Measurements from ENCODE around the gene C2CD4C. TPM values are rescaled to one million over a fixed set of nuclear protein-coding genes. Genes with fewer than 3 reads are reported as not detected.

The C2CD4C gene
- total and polyA plus RNA-seq, 10 of the 15 experiments (the other 5 are each of a cell fraction or from before 2014, with no cell fraction given), result not detected

DNA sequence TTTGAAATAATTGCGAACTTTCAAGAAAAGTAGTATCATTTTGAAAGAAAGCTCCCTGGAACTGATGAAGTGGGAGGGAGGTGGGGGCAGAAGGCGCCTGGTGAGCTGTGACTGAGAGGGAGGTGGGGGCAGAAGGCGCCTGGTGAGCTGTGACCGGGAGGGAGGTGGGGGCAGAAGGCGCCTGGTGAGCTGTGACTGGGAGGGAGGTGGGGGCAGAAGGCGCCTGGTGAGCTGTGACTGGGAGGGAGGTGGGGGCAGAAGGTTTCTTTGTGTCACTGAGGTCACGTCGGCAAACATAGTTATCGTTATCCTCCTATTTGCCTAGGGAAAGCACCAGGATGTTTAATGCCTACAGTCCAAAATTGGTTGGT lies 24.2 kb downstream of the C2CD4C start:
- in situ Hi-C loops (cut with MboI) (no loop called here), intact Hi-C loops (cut with micrococcal nuclease; ENCODE audit: unreplicated experiment) (no loop called here)
- no peak overlapping the region for H3K9ac ChIP-seq (ENCODE audit: control insufficient read depth, insufficient read depth, low read length)
- H3K36me3 ChIP-seq (ENCODE audit: control insufficient read depth in 2 of 2, insufficient read depth in 2 of 2, low read length in 1 of 2), result no peaks in the 10 kb centered on the region
- RAD21 ChIA-PET (ENCODE audit: unreplicated experiment), result interaction anchor here (1.4 kb wide), 1 partner anchor 126 kb away, joined by 3 read pairs; no protein-coding TSS in a partner anchor
- peaks cover 20% of the 10 kb centered on the region for H3K4me1 ChIP-seq (ENCODE audit: control insufficient read depth, insufficient read depth, low read length)
- POLR2A ChIA-PET, result no interaction called here
- CTCF ChIA-PET, result interaction anchor here (1.3 to 1.4 kb wide), 2 partner anchors 122 to 126 kb away, joined by 4 to 6 read pairs; no protein-coding TSS in a partner anchor
- H4K20me1 ChIP-seq (ENCODE audit: control insufficient read depth, insufficient read depth), result no peaks in the 10 kb centered on the region
- SMC1A ChIA-PET (ENCODE audit: uncharacterized antibody, unreplicated experiment), result interaction anchor here (0.6 kb wide), 1 partner anchor 1276 kb away, joined by 3 read pairs; no protein-coding TSS in a partner anchor
- FAIRE-seq (no peak), ATAC-seq (peak; percentile 56), DNase-seq (ENCODE audit: low read depth, low spot score) (no peak)
- no peak for TF ChIP-seq PAX5 (IDR thresholded peaks at IDR 0.05; ENCODE audit: borderline replicate concordance, low read depth, low read length)
- TF ChIP-seq EGR1 (IDR thresholded peaks at IDR 0.05; ENCODE audit: borderline replicate concordance in 1 of 2, low read depth in 2 of 2, low read length in 2 of 2), result peak in 1 of 2 experiments; percentile 39; a peak in 1 of 3 replicates
- H3K79me2 ChIP-seq (ENCODE audit: control insufficient read depth, insufficient read depth, low read length), result no peaks in the 10 kb centered on the region
- no peaks in the 10 kb centered on the region for H3K27me3 ChIP-seq (replicated peaks in 1 of 2; ENCODE audit: control insufficient read depth in 2 of 2, insufficient read depth in 2 of 2, low read length in 1 of 2)
- H2AFZ ChIP-seq (ENCODE audit: control insufficient read depth, low read depth, low read length), result no peak overlapping the region; the same call in 1 of the 2 replicates
- H3K27ac ChIP-seq (ENCODE audit: control insufficient read depth, insufficient read depth), result no peak overlapping the region
- no TSS peak for BruUV-seq (replicated peaks)
- no peak overlapping the region for H3K4me3 ChIP-seq
- H3K4me2 ChIP-seq (ENCODE audit: control insufficient read depth, insufficient read depth), result no peak overlapping the region; the same call in 1 of the 2 replicates
- no peaks in the 10 kb centered on the region; the same call in 2 of the 3 replicates for H3K9me3 ChIP-seq (replicated peaks; ENCODE audit: control insufficient read depth, insufficient read depth, low read length)
- WGBS (ENCODE audit: insufficient coverage, insufficient replicate concordance, low lambda C conversion rate, missing lambda C conversion rate), result 7% methylated on average over 5 of the region's 9 CpGs

- in situ Hi-C loops (cut with MboI) (no loop called here), intact Hi-C loops (cut with micrococcal nuclease; ENCODE audit: unreplicated experiment) (no loop called here)
- no peaks in the 10 kb centered on the region for H3K27me3 ChIP-seq (replicated peaks in 1 of 2; ENCODE audit: control insufficient read depth in 2 of 2, insufficient read depth in 2 of 2, low read length in 1 of 2)
- ATAC-seq (peak; percentile 76), FAIRE-seq (no peak), DNase-seq (ENCODE audit: low read depth, low spot score) (peak; percentile 27)
- H2AFZ ChIP-seq (ENCODE audit: control insufficient read depth, low read depth, low read length), result peak overlapping the region; percentile 65
- BruUV-seq (replicated peaks), result no TSS peak
- no peak overlapping the region for H3K9ac ChIP-seq (ENCODE audit: control insufficient read depth, insufficient read depth, low read length)
- no peak overlapping the region for H3K4me3 ChIP-seq
- H3K36me3 ChIP-seq (ENCODE audit: control insufficient read depth in 2 of 2, insufficient read depth in 2 of 2, low read length in 1 of 2), result no peaks in the 10 kb centered on the region
- SMC1A ChIA-PET (ENCODE audit: uncharacterized antibody, unreplicated experiment), result interaction anchor here (0.6 kb wide), 1 partner anchor 1276 kb away, joined by 3 read pairs; no protein-coding TSS in a partner anchor
- CTCF ChIA-PET, result interaction anchor here (1.3 to 1.4 kb wide), 2 partner anchors 122 to 127 kb away, joined by 4 to 6 read pairs; no protein-coding TSS in a partner anchor
- POLR2A ChIA-PET, result no interaction called here
- H3K4me1 ChIP-seq (ENCODE audit: control insufficient read depth, insufficient read depth, low read length), result peaks cover 20% of the 10 kb centered on the region
- H3K27ac ChIP-seq (ENCODE audit: control insufficient read depth, insufficient read depth), result no peak overlapping the region
- H3K79me2 ChIP-seq (ENCODE audit: control insufficient read depth, insufficient read depth, low read length), result no peaks in the 10 kb centered on the region
- RAD21 ChIA-PET (ENCODE audit: unreplicated experiment), result interaction anchor here (0.8 to 1.4 kb wide), 2 partner anchors 122 to 127 kb away, joined by 3 to 4 read pairs; no protein-coding TSS in a partner anchor
- H3K4me2 ChIP-seq (ENCODE audit: control insufficient read depth, insufficient read depth), result peak overlapping the region; percentile 60
- no peaks in the 10 kb centered on the region; the same call in 2 of the 3 replicates for H3K9me3 ChIP-seq (replicated peaks; ENCODE audit: control insufficient read depth, insufficient read depth, low read length)
- H4K20me1 ChIP-seq (ENCODE audit: control insufficient read depth, insufficient read depth), result no peaks in the 10 kb centered on the region
- 31% methylated on average over 35 of the region's 44 CpGs for WGBS (ENCODE audit: insufficient coverage, insufficient replicate concordance, low lambda C conversion rate, missing lambda C conversion rate)
- TF ChIP-seq ZZZ3 (IDR thresholded peaks at IDR 0.05; ENCODE audit: control insufficient read depth, insufficient read length, low read depth) (no peak), RAD51 (IDR thresholded peaks at IDR 0.05) (no peak), HSF1 (IDR thresholded peaks at IDR 0.05; ENCODE audit: low read depth, low read length) (no peak), EGR1 (IDR thresholded peaks at IDR 0.05; ENCODE audit: borderline replicate concordance in 1 of 2, low read depth in 2 of 2, low read length in 2 of 2) (0 out of 3 replicates have a peak, but pooled peaks of 1 of the 2 experiments have one; percentile 1), RAD21 (IDR thresholded peaks at IDR 0.05; ENCODE audit: insufficient read depth, low read depth, low read length) (peak; percentile 39; the same call in 1 of the 2 replicates), ZNF24 (IDR thresholded peaks at IDR 0.05) (no peak), EED (IDR thresholded peaks at IDR 0.05; ENCODE audit: low read depth) (0 out of 2 replicates have a peak, but pooled peaks have one; percentile 9), HDAC2 (IDR thresholded peaks at IDR 0.05) (no peak), ZNF217 (IDR thresholded peaks at IDR 0.05) (no peak)
- TF ChIP-seq, protein P1, sequence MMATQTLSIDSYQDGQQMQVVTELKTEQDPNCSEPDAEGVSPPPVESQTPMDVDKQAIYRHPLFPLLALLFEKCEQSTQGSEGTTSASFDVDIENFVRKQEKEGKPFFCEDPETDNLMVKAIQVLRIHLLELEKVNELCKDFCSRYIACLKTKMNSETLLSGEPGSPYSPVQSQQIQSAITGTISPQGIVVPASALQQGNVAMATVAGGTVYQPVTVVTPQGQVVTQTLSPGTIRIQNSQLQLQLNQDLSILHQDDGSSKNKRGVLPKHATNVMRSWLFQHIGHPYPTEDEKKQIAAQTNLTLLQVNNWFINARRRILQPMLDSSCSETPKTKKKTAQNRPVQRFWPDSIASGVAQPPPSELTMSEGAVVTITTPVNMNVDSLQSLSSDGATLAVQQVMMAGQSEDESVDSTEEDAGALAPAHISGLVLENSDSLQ (IDR thresholded peaks at IDR 0.05), result 0 out of 2 replicates have a peak, but pooled peaks have one; percentile 21
Observed at GRCh38 chr19:383922-384798, 24.8 kb downstream of the C2CD4C start.
